Panc1 (cell line): ENCODE results near the gene C19orf38. TPM values are rescaled to one million over a fixed set of nuclear protein-coding genes. Genes with fewer than 3 reads are reported as not detected.

ENCODE experiments used
- ATAC-seq: fragments of 200-7000 bp; cut with Tn5 transposase; 2 replicates; pipeline ENCODE4 v1.9.1; 2020; ENCODE audit warnings: mild to moderate bottlenecking, moderate library complexity
- BruUV-seq: library from RNA; stranded (reverse); fragments of 400-500 nt; replicated peaks from 2 replicates; lab custom pipeline; 2021; lab: Mats Ljungman, UMichigan
- CTCF ChIA-PET: fragments of 300-600 bp; sonication (Branson Sonifier 250); formaldehyde crosslinking; loops from one replicate; lab custom pipeline; 2022; ENCODE audit warnings: antibody characterized with exemption; lab: Charles Lee
- POLR2A ChIA-PET: fragments of 300-600 bp; sonication (Branson Sonifier 250); formaldehyde crosslinking; loops from one replicate; lab custom pipeline; 2022; ENCODE audit warnings: antibody characterized with exemption; lab: Charles Lee
- DNase-seq: peaks from one replicate; pipeline ENCODE4 v3.0.0-alpha.2; 2010; ENCODE audit warnings: low read depth, low spot score
- H3K27ac ChIP-seq: 2 replicates; pipeline ENCODE4 v1.5.1; 2011; ENCODE audit warnings: mild to moderate bottlenecking, low read length, inconsistent platforms
- H3K27me3 ChIP-seq: fragments of 200-500 bp; sonication (Bioruptor generic); 2 replicates; pipeline ENCODE4 v1.6.0; 2014; ENCODE audit warnings: low read length, inconsistent platforms; ENCODE audit not compliant: control insufficient read depth, insufficient read depth
- H3K36me3 ChIP-seq: fragments of 200-500 bp; sonication (Bioruptor generic); 2 replicates; pipeline ENCODE4 v1.5.1; 2014; ENCODE audit warnings: inconsistent platforms, mild to moderate bottlenecking, low read length, moderate library complexity; ENCODE audit not compliant: control insufficient read depth, insufficient read depth
- H3K4me1 ChIP-seq: 2 replicates; pipeline ENCODE4 v1.5.1; 2011; ENCODE audit warnings: inconsistent platforms, mild to moderate bottlenecking, low read length, moderate library complexity; ENCODE audit not compliant: control insufficient read depth, insufficient read depth
- H3K4me3 ChIP-seq, 2 experiments: 2 replicates each; pipeline ENCODE4 v1.5.1; 2011 to 2012; ENCODE audit warnings: low read depth in 2 of 2, low read length in 2 of 2, mild to moderate bottlenecking in 2 of 2, inconsistent platforms in 1 of 2, moderate library complexity in 1 of 2
- H3K9me3 ChIP-seq: fragments of 200-500 bp; sonication (Bioruptor generic); 2 replicates; pipeline ENCODE4 v1.5.1; 2014; ENCODE audit warnings: low read depth, mild to moderate bottlenecking, inconsistent platforms, low read length, moderate library complexity; ENCODE audit not compliant: control insufficient read depth, insufficient read depth
- POLR2AphosphoS5 ChIP-seq: IDR thresholded peaks from 2 replicates; pipeline ENCODE4 v1.6.1; 2012; ENCODE audit warnings: mild to moderate bottlenecking, low read depth, low read length, moderate library complexity
- SIN3A ChIP-seq: IDR thresholded peaks from 2 replicates; pipeline ENCODE4 v1.6.1; 2012; ENCODE audit warnings: low read depth, mild to moderate bottlenecking, low read length, moderate library complexity, borderline replicate concordance; ENCODE audit not compliant: insufficient read depth
- TCF7L2 ChIP-seq: IDR thresholded peaks from 2 replicates; pipeline ENCODE4 v1.6.1; 2011; ENCODE audit warnings: mild to moderate bottlenecking, low read depth, low read length, inconsistent platforms
- in situ Hi-C: cut with HindIII; loops from 2 replicates; pipeline ENCODE4 v1.10.0; 2016; ENCODE audit warnings: low sequenced_read_pairs, low pct_unique_long_range_greater_than_20kb
- intact Hi-C: fragments of 100-400 bp; cut with micrococcal nuclease; formaldehyde crosslinking; loops from one replicate; pipeline ENCODE4 v1.10.0; 2022; ENCODE audit not compliant: unreplicated experiment
- total RNA-seq: library from RNA; stranded (reverse); gene quantifications from one replicate; pipeline ENCODE4 v1.2.1, GENCODE V29; 2021; ENCODE audit not compliant: unreplicated experiment
- TF ChIP-seq, protein P1 (sequence below), 2 experiments: IDR thresholded peaks; 2 replicates each; pipeline ENCODE4 v1.6.1; 2011 to 2012; ENCODE audit warnings: low read depth in 2 of 2, control low read depth in 1 of 2, low read length in 1 of 2, mild to moderate bottlenecking in 1 of 2, moderate library complexity in 1 of 2; ENCODE audit not compliant: insufficient read depth in 1 of 2
- TF ChIP-seq, protein P2 (sequence below): fragments of 450-650 bp; IDR thresholded peaks from 2 replicates; pipeline ENCODE4 v1.5.1; 2017; ENCODE audit warnings: mild to moderate bottlenecking

Gene C19orf38
- total RNA-seq, 1 experiment from 2014 or later = not detected

DNA sequence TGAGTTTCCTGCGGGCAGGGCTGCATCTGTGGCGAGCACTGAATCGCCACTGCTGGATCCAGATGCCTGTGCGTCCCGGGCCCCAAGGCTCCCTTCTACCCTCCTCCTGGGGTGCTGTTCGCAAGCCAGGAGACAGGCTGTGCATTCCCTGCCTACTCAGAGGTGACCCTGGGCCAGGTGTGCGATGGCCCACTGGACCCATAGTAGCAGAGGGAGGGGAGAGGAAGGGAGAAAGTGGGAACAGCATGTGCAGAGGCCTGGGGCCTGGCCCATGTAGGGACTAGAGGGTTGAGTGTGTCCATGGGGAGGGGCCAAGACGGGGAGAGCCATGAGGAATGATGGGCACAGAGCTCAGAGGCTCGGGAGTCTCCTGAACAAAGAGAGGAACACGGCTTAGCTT is 50.4 kb downstream of the C19orf38 start:
- DNase-seq (no peak), ATAC-seq (peak; percentile 43)
- no peaks in the 10 kb centered on the region for H3K36me3 ChIP-seq
- ChIA-PET POLR2A (interaction anchor here (0.6 kb wide), 1 partner anchor 63 kb away, joined by 5 read pairs; no protein-coding TSS in a partner anchor), CTCF (no interaction called here)
- H3K27ac ChIP-seq = no peak overlapping the region
- in situ Hi-C loops (no loop called here), intact Hi-C loops (no loop called here)
- no TSS peak for BruUV-seq
- H3K4me3 ChIP-seq = no peak overlapping the region
- no peak for TF ChIP-seq SIN3A
- TF ChIP-seq, protein P1, sequence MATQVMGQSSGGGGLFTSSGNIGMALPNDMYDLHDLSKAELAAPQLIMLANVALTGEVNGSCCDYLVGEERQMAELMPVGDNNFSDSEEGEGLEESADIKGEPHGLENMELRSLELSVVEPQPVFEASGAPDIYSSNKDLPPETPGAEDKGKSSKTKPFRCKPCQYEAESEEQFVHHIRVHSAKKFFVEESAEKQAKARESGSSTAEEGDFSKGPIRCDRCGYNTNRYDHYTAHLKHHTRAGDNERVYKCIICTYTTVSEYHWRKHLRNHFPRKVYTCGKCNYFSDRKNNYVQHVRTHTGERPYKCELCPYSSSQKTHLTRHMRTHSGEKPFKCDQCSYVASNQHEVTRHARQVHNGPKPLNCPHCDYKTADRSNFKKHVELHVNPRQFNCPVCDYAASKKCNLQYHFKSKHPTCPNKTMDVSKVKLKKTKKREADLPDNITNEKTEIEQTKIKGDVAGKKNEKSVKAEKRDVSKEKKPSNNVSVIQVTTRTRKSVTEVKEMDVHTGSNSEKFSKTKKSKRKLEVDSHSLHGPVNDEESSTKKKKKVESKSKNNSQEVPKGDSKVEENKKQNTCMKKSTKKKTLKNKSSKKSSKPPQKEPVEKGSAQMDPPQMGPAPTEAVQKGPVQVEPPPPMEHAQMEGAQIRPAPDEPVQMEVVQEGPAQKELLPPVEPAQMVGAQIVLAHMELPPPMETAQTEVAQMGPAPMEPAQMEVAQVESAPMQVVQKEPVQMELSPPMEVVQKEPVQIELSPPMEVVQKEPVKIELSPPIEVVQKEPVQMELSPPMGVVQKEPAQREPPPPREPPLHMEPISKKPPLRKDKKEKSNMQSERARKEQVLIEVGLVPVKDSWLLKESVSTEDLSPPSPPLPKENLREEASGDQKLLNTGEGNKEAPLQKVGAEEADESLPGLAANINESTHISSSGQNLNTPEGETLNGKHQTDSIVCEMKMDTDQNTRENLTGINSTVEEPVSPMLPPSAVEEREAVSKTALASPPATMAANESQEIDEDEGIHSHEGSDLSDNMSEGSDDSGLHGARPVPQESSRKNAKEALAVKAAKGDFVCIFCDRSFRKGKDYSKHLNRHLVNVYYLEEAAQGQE (IDR thresholded peaks at IDR 0.05; ENCODE audit: insufficient read depth in 1 of 2, low read depth in 2 of 2, low read length in 1 of 2) = no peak
- TF ChIP-seq POLR2AphosphoS5 = no peak
- TF ChIP-seq, protein P2, sequence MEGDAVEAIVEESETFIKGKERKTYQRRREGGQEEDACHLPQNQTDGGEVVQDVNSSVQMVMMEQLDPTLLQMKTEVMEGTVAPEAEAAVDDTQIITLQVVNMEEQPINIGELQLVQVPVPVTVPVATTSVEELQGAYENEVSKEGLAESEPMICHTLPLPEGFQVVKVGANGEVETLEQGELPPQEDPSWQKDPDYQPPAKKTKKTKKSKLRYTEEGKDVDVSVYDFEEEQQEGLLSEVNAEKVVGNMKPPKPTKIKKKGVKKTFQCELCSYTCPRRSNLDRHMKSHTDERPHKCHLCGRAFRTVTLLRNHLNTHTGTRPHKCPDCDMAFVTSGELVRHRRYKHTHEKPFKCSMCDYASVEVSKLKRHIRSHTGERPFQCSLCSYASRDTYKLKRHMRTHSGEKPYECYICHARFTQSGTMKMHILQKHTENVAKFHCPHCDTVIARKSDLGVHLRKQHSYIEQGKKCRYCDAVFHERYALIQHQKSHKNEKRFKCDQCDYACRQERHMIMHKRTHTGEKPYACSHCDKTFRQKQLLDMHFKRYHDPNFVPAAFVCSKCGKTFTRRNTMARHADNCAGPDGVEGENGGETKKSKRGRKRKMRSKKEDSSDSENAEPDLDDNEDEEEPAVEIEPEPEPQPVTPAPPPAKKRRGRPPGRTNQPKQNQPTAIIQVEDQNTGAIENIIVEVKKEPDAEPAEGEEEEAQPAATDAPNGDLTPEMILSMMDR = no peak
- TF ChIP-seq TCF7L2 = no peak
- H3K9me3 ChIP-seq = no peaks in the 10 kb centered on the region
- no peaks in the 10 kb centered on the region for H3K27me3 ChIP-seq
- H3K4me1 ChIP-seq = peaks cover 20% of the 10 kb centered on the region

DNA sequence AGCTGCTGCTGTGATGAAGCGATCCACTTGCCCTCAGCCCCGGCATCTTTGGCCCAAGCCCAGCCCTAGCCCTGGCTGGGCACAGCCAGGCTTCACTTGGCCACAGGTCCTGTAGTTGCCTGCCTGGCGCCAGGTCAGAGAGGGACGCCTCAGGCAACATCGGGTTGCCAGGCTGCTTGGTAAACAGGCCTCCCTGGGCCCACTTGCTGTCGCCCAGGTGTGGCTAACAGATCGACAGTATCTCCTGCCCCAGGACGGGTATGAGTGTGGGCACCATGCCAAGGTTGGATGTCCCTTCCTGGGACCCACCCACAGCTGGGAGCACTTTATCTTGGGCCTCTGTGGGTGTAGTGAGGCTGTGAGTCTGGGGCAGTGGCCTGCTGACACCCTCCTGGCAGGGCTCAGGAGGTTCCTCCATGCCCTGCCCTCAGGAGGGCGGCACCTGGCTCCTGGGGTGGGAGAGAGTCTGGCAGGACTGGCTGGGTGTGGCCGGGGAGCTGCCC is 51.0 kb downstream of the C19orf38 start:
- BruUV-seq = no TSS peak
- ATAC-seq = peak; percentile 57
- in situ Hi-C loops = no loop called here
- intact Hi-C loops = no loop called here
- Histone ChIP-seq H3K27ac (no peak overlapping the region), H3K9me3 (no peaks in the 10 kb centered on the region), H3K4me1 (peaks cover 20% of the 10 kb centered on the region), H3K27me3 (no peaks in the 10 kb centered on the region), H3K4me3 (no peak overlapping the region), H3K36me3 (no peaks in the 10 kb centered on the region)
- POLR2A ChIA-PET = no interaction called here
- CTCF ChIA-PET = no interaction called here
- TF ChIP-seq, protein P1 (IDR thresholded peaks at IDR 0.05; ENCODE audit: insufficient read depth in 1 of 2, low read depth in 2 of 2, low read length in 1 of 2) = no peak
- TF ChIP-seq SIN3A (no peak), TCF7L2 (no peak), POLR2AphosphoS5 (no peak)
- TF ChIP-seq, protein P2 = no peak
- DNase-seq = no peak
